ENCODE measurements around the gene SLIT3. TPM values are rescaled to one million over a fixed set of nuclear protein-coding genes. Genes with fewer than 3 reads are reported as not detected.
A peak's percentile ranks its signal among the peaks of the same experiment; 100 is the strongest.

Gene SLIT3
- total and polyA plus RNA-seq, 9 of the 15 experiments (the other 6 are each of a cell fraction or from before 2014, with no cell fraction given): 0.01 to 0.04 TPM; not detected in 7

DNA sequence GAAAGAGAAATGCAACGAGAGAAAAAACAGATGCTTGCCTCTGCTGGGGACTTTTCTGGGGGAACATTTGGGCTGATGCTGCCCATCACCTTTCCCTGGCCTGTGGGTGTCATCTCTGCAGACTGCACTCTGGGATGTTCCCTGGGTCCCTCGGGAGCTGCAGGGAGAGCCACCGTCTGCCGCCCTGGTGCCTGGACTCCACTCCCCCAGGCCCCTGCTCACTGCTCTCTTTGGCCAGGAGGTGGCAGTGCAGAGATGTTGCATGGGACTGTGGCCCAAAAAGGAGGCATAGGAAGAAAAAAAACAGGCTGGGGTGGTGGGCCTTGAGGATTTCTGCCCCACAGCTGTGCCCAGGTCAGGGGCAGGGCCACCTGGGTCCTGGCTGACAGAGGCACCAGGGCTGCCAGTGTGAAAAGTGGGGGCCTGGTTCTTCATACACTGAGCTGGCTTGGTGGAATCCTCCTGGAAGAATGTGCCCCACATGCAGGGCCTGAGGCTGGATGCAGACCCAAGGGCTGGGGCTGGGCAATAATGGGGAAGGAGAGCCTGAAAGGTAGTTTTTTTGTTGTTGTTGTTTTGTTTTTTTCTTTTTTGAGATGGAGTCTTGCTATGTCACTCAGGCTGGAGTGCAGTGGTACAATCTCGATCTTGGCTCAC lies 353.6 kb downstream of the SLIT3 start:
- ATAC-seq (peak; percentile 97), DNase-seq (ENCODE audit: extremely low read depth in 1 of 4, low spot score in 3 of 4) (peak; percentile 48 to 57 (median 50)), FAIRE-seq (no peak)
- no peak overlapping the region for H2AFZ ChIP-seq (ENCODE audit: low read depth, low read length)
- intact Hi-C loops (cut with micrococcal nuclease): no loop called here
- H3K4me1 ChIP-seq (replicated peaks in 1 of 2; ENCODE audit: control insufficient read depth in 2 of 2, insufficient read depth in 2 of 2, low read length in 2 of 2): no peaks in the 10 kb centered on the region
- H3K9me3 ChIP-seq (replicated peaks; ENCODE audit: control insufficient read depth, insufficient read depth, low read depth, low read length): no peaks in the 10 kb centered on the region
- no peaks in the 10 kb centered on the region for H3K79me2 ChIP-seq (ENCODE audit: control insufficient read depth, insufficient read depth, low read length)
- H3K9me1 ChIP-seq (ENCODE audit: control insufficient read depth, insufficient read depth, low read length): no peaks in the 10 kb centered on the region
- no peak overlapping the region for H3K4me2 ChIP-seq (ENCODE audit: insufficient read depth, low read length)
- ChIA-PET POLR2A (no interaction called here), CTCF (ENCODE audit: low intra/inter-chr PET ratio) (no interaction called here)
- H3K4me3 ChIP-seq: no peak overlapping the region
- BruUV-seq (replicated peaks): no TSS peak
- 5% methylated on average over 5 of the region's 5 CpGs for WGBS (ENCODE audit: insufficient coverage, low coverage, missing lambda C conversion rate)
- H3K27ac ChIP-seq (ENCODE audit: extremely low read depth, low read depth, low read length): no peak overlapping the region
- no peaks in the 10 kb centered on the region for H3K36me3 ChIP-seq (ENCODE audit: control insufficient read depth, insufficient read depth, low read length)
- in situ Hi-C loops (cut with MboI): no loop called here
- H3K9ac ChIP-seq (ENCODE audit: insufficient read depth in 1 of 2, low read depth in 2 of 2, low read length in 2 of 2): no peak overlapping the region
- H3K27me3 ChIP-seq (ENCODE audit: control insufficient read depth in 2 of 2, insufficient read depth in 2 of 2, low read length in 2 of 2): no peaks in the 10 kb centered on the region
- H4K20me1 ChIP-seq (replicated peaks; ENCODE audit: control insufficient read depth, insufficient read depth, low read length): no peaks in the 10 kb centered on the region
- TF ChIP-seq ATF7 (IDR thresholded peaks at IDR 0.05) (no peak), MAFF (IDR thresholded peaks at IDR 0.05; ENCODE audit: low read length) (no peak), SLC30A9 (CRISPR knock-in tag; IDR thresholded peaks at IDR 0.05) (no peak), ZNF311 (CRISPR knock-in tag; IDR thresholded peaks at IDR 0.05) (no peak), ZKSCAN3 (CRISPR knock-in tag; IDR thresholded peaks at IDR 0.05) (no peak), SMC3 (conservative IDR thresholded peaks at IDR 0.05; ENCODE audit: insufficient read depth, low read depth, low read length) (0 out of 2 replicates have a peak, but pooled peaks have one; percentile 27), RAD21 (CRISPR knock-in tag; conservative IDR thresholded peaks at IDR 0.05 in 1 of 2, IDR thresholded peaks at IDR 0.05 in 1 of 2) (peak; percentile 33 to 52), FOS (IDR thresholded peaks at IDR 0.05; ENCODE audit: extremely low read depth, insufficient read length) (no peak), BHLHE40 (IDR thresholded peaks at IDR 0.05; ENCODE audit: low read length) (no peak), SP2 (IDR thresholded peaks at IDR 0.05; ENCODE audit: extremely low read depth, low read depth, low read length, poor library complexity, severe bottlenecking) (no peak), ZNF717 (CRISPR knock-in tag; IDR thresholded peaks at IDR 0.05) (no peak), ZNF384 (IDR thresholded peaks at IDR 0.05; ENCODE audit: low read depth, low read length) (0 out of 2 replicates have a peak, but pooled peaks have one; percentile 17), RFX1 (IDR thresholded peaks at IDR 0.05) (no peak), SRSF3 (IDR thresholded peaks at IDR 0.05; ENCODE audit: insufficient read depth, low read length) (no peak)
- TF ChIP-seq, protein P1, sequence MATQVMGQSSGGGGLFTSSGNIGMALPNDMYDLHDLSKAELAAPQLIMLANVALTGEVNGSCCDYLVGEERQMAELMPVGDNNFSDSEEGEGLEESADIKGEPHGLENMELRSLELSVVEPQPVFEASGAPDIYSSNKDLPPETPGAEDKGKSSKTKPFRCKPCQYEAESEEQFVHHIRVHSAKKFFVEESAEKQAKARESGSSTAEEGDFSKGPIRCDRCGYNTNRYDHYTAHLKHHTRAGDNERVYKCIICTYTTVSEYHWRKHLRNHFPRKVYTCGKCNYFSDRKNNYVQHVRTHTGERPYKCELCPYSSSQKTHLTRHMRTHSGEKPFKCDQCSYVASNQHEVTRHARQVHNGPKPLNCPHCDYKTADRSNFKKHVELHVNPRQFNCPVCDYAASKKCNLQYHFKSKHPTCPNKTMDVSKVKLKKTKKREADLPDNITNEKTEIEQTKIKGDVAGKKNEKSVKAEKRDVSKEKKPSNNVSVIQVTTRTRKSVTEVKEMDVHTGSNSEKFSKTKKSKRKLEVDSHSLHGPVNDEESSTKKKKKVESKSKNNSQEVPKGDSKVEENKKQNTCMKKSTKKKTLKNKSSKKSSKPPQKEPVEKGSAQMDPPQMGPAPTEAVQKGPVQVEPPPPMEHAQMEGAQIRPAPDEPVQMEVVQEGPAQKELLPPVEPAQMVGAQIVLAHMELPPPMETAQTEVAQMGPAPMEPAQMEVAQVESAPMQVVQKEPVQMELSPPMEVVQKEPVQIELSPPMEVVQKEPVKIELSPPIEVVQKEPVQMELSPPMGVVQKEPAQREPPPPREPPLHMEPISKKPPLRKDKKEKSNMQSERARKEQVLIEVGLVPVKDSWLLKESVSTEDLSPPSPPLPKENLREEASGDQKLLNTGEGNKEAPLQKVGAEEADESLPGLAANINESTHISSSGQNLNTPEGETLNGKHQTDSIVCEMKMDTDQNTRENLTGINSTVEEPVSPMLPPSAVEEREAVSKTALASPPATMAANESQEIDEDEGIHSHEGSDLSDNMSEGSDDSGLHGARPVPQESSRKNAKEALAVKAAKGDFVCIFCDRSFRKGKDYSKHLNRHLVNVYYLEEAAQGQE (IDR thresholded peaks at IDR 0.05; ENCODE audit: borderline replicate concordance): 0 out of 2 replicates have a peak, but pooled peaks have one; percentile 9
- TF ChIP-seq, protein P1 (CRISPR knock-in tag; IDR thresholded peaks at IDR 0.05; ENCODE audit: low read depth): no peak
